Suprapubic skin (tissue), 4 donors: ENCODE measurements around the gene SH3BGRL2. TPM values are rescaled to one million over a fixed set of nuclear protein-coding genes. Genes with fewer than 3 reads are reported as not detected.

Source experiments
- DNase-seq, 2 donors: peaks; one replicate each; pipeline ENCODE4 v3.0.0-alpha.2; 2019; ENCODE audit warnings: low spot score in 2 of 2
- H3K27ac ChIP-seq: fragments of 200-600 bp; sonication (generic); one replicate; pipeline ENCODE4 v1.5.1; 2019
- H3K27me3 ChIP-seq: fragments of 200-600 bp; sonication (generic); one replicate; pipeline ENCODE4 v1.5.1; 2019
- H3K36me3 ChIP-seq: fragments of 200-600 bp; sonication (generic); one replicate; pipeline ENCODE4 v1.5.1; 2019
- H3K4me1 ChIP-seq: fragments of 200-600 bp; sonication (generic); one replicate; pipeline ENCODE4 v1.5.1; 2019
- H3K4me3 ChIP-seq: fragments of 200-600 bp; sonication (generic); one replicate; pipeline ENCODE4 v1.5.1; 2019; ENCODE audit warnings: mild to moderate bottlenecking
- H3K9me3 ChIP-seq: fragments of 200-600 bp; sonication (generic); one replicate; pipeline ENCODE4 v1.5.1; 2019
- CTCF ChIP-seq, 2 donors: fragments of 200-600 bp in 1 of 2; fragments of 450-650 bp in 1 of 2; sonication (generic) in 1 of 2; IDR thresholded peaks; one replicate each; pipeline ENCODE4 v1.5.1; 2016 to 2019; ENCODE audit warnings: antibody characterized with exemption in 2 of 2, mild to moderate bottlenecking in 1 of 2, moderate library complexity in 1 of 2
- EP300 ChIP-seq: sonication (generic); formaldehyde crosslinking; IDR thresholded peaks from one replicate; pipeline ENCODE4 v1.6.1; 2017; ENCODE audit warnings: antibody characterized with exemption
- POLR2A ChIP-seq, 2 donors: fragments of 450-650 bp; IDR thresholded peaks; one replicate each; pipeline ENCODE4 v1.6.1; 2017; ENCODE audit warnings: antibody characterized with exemption in 2 of 2, mild to moderate bottlenecking in 2 of 2, moderate library complexity in 2 of 2
- POLR2AphosphoS5 ChIP-seq, 3 donors: sonication (generic); formaldehyde crosslinking; IDR thresholded peaks; one replicate each; pipeline ENCODE4 v1.6.1; 2017; ENCODE audit warnings: antibody characterized with exemption in 3 of 3
- WGBS: methylation state at CpG from one replicate; pipeline ENCODE4 v1.1.5; 2018; 5-methylcytosine and 5-hydroxymethylcytosine counted together
- total RNA-seq, 4 donors: library from RNA; depleted of rRNA; stranded (reverse); fragments of >200 nt; gene quantifications; one replicate each; pipeline ENCODE4 v1.1.0, GENCODE V29; 2016

The SH3BGRL2 gene
- total RNA-seq, 4 donors from 2014 or later, result 30.5 to 67.1 (median 56.7) TPM

- no peak overlapping the region for H3K27ac ChIP-seq
- H3K4me3 ChIP-seq, result no peak overlapping the region
- no peaks in the 10 kb centered on the region for H3K36me3 ChIP-seq
These were observed 53.7 kb downstream of the SH3BGRL2 start for GRCh38 chr6:79684876-79685275.

GRCh38 chr6:79686707-79687309 is 55.7 kb downstream of the SH3BGRL2 start:
- TF ChIP-seq EP300, result no peak
- TF ChIP-seq POLR2A (IDR thresholded peaks at IDR 0.05), result no peak
- no peak for TF ChIP-seq CTCF (IDR thresholded peaks at IDR 0.05)
- TF ChIP-seq POLR2AphosphoS5 (IDR thresholded peaks at IDR 0.05), result no peak
- Histone ChIP-seq H3K4me3 (no peak overlapping the region), H3K27ac (no peak overlapping the region), H3K36me3 (no peaks in the 10 kb centered on the region), H3K27me3 (no peaks in the 10 kb centered on the region), H3K9me3 (no peaks in the 10 kb centered on the region), H3K4me1 (peaks cover 9% of the 10 kb centered on the region)
- WGBS, result 66% methylated on average over 3 of the region's 3 CpGs
- DNase-seq, result no peak

More at GRCh38 chr6:79684876-79685275, 53.7 kb downstream of the SH3BGRL2 start:
- no peak for TF ChIP-seq POLR2A (IDR thresholded peaks at IDR 0.05)
- TF ChIP-seq CTCF (IDR thresholded peaks at IDR 0.05), result no peak
- no peak for TF ChIP-seq EP300
- no peak for TF ChIP-seq POLR2AphosphoS5 (IDR thresholded peaks at IDR 0.05)
- DNase-seq, result no peak
- peaks cover 9% of the 10 kb centered on the region for H3K4me1 ChIP-seq
- H3K9me3 ChIP-seq, result no peaks in the 10 kb centered on the region
- 47% methylated on average over 1 of the region's 1 CpG for WGBS
- no peaks in the 10 kb centered on the region for H3K27me3 ChIP-seq

- no peak for DNase-seq
- TF ChIP-seq CTCF (IDR thresholded peaks at IDR 0.05), result no peak
- no peak for TF ChIP-seq POLR2A (IDR thresholded peaks at IDR 0.05)
- TF ChIP-seq EP300, result no peak
- TF ChIP-seq POLR2AphosphoS5 (IDR thresholded peaks at IDR 0.05), result no peak
- Histone ChIP-seq H3K27me3 (no peaks in the 10 kb centered on the region), H3K27ac (no peak overlapping the region), H3K4me1 (peaks cover 9% of the 10 kb centered on the region), H3K9me3 (no peaks in the 10 kb centered on the region), H3K4me3 (no peak overlapping the region), H3K36me3 (no peaks in the 10 kb centered on the region)
- 69% methylated on average over 1 of the region's 1 CpG for WGBS
These were observed 56.6 kb downstream of the SH3BGRL2 start for GRCh38 chr6:79687759-79688158.

GRCh38 chr6:79694156-79694555 is 63.0 kb downstream of the SH3BGRL2 start:
- no peak overlapping the region for H3K4me3 ChIP-seq
- H3K9me3 ChIP-seq, result no peaks in the 10 kb centered on the region
- WGBS, result 68% methylated on average over 3 of the region's 3 CpGs
- peaks cover 3% of the 10 kb centered on the region for H3K4me1 ChIP-seq
- H3K27ac ChIP-seq, result no peak overlapping the region
- TF ChIP-seq CTCF (IDR thresholded peaks at IDR 0.05), result no peak
- TF ChIP-seq EP300, result no peak
- no peak for TF ChIP-seq POLR2A (IDR thresholded peaks at IDR 0.05)
- no peak for TF ChIP-seq POLR2AphosphoS5 (IDR thresholded peaks at IDR 0.05)
- no peak for DNase-seq
- no peaks in the 10 kb centered on the region for H3K27me3 ChIP-seq
- H3K36me3 ChIP-seq, result no peaks in the 10 kb centered on the region

GRCh38 chr6:79694623-79695343 is 63.7 kb downstream of the SH3BGRL2 start:
- no peak overlapping the region for H3K4me3 ChIP-seq
- no peaks in the 10 kb centered on the region for H3K9me3 ChIP-seq
- WGBS, result 80% methylated on average over 6 of the region's 6 CpGs
- no peak for DNase-seq
- H3K27ac ChIP-seq, result peak overlapping the region; percentile 6
- TF ChIP-seq CTCF (IDR thresholded peaks at IDR 0.05) (no peak), POLR2AphosphoS5 (IDR thresholded peaks at IDR 0.05) (no peak), EP300 (no peak), POLR2A (IDR thresholded peaks at IDR 0.05) (no peak)
- H3K4me1 ChIP-seq, result peaks cover 3% of the 10 kb centered on the region
- no peaks in the 10 kb centered on the region for H3K27me3 ChIP-seq
- H3K36me3 ChIP-seq, result no peaks in the 10 kb centered on the region
